ENCODE data around the gene MAPK1.
"Not testable (repeated sequence)": the region's sequence is repeated elsewhere in the genome, so short reads cannot be mapped to it uniquely, and the experiment has no call there.

Gene MAPK1

DNA sequence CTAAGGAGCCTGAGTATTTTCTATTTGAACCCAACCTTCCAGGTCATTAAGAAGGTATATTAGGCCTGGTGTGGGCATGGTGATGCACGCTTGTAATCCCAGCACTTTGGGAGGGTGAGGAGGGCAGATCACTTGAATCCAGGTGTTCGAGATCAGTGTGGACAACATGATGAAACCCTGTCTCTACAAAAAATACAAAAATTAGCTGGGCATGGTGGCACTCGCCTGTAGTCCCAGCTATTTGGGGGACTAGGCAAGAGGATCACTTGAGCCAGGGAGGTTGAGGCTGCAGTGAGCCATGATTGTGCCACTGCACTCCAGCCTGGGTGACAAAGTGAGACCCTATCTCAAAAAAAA lies 50.0 kb downstream of the MAPK1 start:
- not testable (repeated sequence) for DNase-seq

DNA sequence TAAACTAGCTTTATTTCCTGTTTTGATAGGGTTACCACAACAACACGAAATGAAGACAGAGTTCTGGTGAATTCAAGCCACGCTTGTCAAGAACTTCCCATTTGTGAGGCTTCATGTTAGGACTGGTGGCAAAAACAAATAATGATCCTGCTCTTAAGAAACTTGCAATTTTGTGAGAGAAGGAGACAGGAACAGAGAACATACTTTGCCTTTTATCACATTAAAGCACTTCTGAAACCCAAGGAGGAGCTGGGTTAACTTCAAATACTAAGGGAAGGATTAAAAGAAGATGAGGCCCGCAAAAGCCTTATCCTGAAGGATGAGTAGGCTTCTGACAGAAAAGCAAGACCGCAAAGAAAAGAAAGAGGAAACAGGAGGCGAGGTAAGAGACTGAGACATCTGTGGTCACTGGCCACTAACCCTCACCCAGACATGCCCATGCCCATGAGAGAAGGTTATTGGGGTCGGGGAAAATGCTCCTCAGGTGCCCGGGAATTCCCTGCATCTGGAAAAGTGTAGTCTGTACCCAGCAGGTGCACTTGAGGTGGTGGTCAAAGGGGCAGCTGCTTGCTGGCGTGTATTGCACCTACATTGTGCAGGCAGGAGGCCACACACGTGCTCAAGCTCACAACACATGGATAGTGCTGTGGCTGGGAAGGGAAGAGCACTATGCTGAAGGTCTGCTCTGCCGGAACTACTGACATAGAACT lies 50.5 kb downstream of the MAPK1 start:
- DNase-seq, result peak; percentile 29

DNA sequence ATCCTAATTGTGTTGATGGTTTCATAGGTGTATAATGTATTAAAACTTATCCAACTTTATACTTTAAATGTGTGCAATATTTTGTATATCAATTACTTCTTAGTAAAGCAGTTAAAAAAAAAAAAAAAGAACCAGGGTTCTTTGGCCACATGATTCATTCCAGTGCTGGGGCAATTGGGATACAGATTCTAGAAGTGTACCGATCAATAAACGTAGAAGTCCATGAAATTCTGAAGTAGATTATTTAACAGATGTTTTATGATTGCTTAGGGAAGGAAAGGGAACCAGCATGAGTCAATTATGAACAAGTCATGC lies 51.0 kb downstream of the MAPK1 start:
- DNase-seq, result no peak

DNA sequence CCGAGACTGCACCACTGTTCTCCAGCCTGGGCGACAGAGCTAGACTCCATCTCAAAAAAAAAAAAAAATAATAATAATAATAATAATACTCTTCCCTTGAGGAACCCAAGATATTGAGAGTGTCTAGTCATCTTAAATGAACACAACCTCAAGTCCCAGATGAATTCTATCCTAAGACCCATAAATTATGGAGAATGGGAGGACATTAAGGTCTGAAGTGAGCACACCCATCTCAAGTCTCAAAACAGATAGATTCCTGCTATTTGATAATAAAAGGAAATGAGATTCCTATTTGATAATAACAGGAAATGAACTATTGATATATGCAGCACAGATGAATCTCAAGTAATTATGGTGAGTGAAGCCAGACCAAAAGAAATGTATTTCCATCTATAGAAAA lies 51.5 kb downstream of the MAPK1 start:
- DNase-seq, result no peak

- DNase-seq, result no peak
Measured at GRCh38 chr22:21815357-21815756, 52.1 kb downstream of the MAPK1 start.

DNA sequence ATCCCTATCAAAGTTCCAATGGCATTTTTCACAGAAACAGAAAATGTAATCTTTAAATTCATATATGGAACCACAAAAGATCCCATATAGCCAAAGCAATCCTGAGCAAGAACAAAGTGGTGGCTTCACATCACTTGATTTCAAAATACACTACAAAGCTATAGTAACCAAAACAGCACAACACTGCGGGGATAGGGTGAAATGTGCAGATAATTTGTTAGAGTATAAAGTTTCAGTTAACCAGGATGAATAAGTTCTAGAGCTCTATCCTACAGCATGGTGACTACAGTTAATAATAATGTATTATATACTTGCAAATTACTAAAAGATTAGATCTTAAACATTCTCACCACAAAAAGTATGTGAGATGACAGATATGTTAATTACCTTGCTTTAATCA lies 55.5 kb downstream of the MAPK1 start:
- DNase-seq, result no peak

GRCh38 chr22:21807544-21808529 lies 59.6 kb downstream of the MAPK1 start:
- peak; percentile 11 for DNase-seq

- DNase-seq, result not testable (repeated sequence)
Measured at GRCh38 chr22:21805325-21805724, 62.1 kb downstream of the MAPK1 start.

DNA sequence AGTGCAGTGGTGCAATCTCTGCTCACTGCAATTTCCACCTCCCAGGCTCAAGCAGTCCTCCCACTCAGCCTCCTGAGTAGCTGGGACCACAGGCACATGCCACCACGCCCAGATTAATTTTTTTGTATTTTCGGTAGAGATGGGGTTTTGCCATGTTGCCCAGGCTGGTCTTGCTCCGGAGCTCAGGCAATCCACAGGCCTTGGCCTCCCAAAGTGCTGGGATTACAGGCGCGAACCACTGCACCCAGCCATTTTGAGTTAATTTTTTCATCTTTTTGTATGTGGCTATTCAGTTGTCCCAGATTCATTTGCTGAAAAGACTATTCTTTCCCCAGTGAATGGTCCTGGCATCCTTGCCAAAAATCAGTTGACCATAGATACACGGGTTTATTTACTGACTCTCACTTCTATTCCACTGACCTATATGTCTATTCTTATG lies 63.6 kb downstream of the MAPK1 start:
- no peak for DNase-seq

DNA sequence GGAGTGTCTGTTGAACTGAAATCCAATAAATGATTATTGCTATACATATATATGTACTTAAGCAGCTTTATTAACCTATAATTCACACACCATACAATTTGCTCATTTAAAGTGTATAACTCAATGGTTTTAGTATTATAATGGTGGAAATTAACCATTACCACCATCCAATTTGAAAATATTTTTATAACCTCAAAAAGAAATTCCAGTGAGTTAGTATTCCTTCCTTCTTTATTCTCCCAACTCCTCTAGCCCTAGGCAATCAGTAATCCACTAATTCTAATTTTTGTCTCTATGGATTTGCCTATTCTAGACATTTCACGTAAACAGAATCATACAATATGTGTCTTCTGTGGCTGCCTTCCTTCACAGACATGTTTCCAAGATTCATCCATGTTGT lies 64.8 kb downstream of the MAPK1 start:
- no peak for DNase-seq

- no peak for DNase-seq
Measured at GRCh38 chr22:21802056-21802455, 65.4 kb downstream of the MAPK1 start.

DNA sequence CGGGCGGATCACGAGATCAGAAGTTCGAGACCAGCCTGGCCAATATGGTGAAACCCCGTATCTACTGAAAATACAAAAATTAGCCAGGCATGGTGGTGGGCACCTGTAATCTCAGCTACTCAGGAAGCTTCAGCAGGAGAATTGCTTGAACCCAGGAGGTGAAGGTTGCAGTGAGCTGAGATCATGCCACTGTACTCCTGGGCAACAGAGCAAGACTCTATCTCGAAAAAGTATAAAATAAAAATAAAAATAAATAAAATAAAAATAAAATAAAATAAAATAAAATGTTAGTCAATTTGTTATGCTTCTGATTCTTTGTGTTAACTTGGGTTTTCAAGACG lies 66.2 kb downstream of the MAPK1 start:
- DNase-seq, result not testable (repeated sequence)

- DNase-seq, result no peak
Measured at GRCh38 chr22:21800552-21801303, 66.7 kb downstream of the MAPK1 start.

DNA sequence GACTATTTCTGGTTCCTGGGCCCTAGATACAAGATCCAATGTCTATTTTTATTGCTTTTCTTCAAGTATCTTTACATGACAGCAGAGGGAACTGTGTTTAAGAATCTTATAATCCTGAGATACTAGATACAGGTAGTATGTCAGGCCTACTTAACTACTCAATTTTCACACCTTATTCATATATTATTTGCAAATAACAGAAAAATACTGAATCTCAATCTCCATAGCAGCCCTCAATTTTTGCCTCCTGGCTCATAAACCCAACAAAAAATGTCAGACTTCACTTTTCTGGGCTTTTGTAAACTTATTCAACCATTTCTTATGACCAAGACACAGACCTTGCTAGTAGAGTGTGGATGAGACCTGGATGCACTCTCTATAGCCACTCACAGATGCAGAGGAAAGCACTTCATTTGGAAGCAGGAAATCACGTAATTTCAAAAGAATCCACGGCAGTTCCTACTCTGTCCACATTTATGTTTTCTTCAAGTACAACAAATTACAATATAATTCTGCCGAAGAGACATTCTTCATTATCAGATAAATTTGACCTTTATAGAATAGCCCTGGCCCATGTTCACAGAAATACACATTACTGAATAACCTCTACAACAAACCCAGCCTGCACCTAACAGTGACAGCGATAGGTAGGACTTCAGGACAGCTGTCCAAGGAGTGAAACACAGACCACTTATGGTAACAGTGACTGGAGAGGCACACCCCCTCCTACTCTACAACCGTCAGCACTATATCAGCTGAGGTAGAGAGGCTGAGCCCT lies 69.8 kb downstream of the MAPK1 start:
- DNase-seq, result no peak

- no peak for DNase-seq
Measured at GRCh38 chr22:21796863-21797262, 70.6 kb downstream of the MAPK1 start.

DNA sequence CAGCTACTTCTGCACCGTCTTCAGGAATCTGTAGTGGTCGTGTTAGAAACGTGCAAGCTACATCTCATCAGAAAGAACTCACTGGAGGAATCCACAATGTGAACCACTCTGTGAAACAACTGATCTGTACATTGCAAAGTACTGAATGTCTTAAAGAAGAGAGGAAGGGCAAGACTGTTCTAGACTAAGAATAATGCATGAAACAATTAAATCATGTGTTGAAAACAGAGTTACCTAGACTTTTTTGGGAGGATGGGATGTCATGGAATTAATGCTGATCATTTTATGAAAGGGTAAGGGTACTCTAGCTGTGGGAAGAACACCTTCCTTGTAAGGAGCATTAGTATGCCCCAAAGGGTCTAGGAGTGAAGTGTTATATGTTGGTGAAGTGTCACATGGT lies 71.2 kb downstream of the MAPK1 start:
- no peak for DNase-seq

DNA sequence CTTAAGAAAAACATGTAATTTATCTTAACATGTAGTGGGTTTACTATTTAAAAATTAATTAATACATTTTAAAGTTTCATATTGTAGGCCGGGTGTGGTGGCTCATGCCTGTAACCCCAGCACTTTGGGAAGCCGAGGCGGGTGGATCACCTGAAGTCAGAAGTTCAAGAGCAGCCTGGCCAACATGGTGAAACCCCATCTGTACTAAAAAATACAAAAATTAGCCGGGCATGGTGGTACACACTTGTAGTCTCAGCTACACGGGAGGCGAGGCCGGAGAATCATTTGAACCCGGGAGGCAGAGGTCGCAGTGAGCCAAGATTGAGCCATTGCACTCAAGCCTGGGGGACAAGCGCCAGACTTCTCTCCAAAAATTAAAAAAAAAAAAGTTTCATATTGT lies 73.7 kb downstream of the MAPK1 start:
- not testable (repeated sequence) for DNase-seq

GRCh38 chr22:21791635-21792625 lies 75.5 kb downstream of the MAPK1 start:
- DNase-seq, result no peak

GRCh38 chr22:21790849-21791610 lies 76.4 kb downstream of the MAPK1 start:
- not testable (repeated sequence) for DNase-seq

GRCh38 chr22:21790359-21790758 lies 77.1 kb downstream of the MAPK1 start:
- no peak for DNase-seq

GRCh38 chr22:21787565-21787964 lies 79.9 kb downstream of the MAPK1 start:
- DNase-seq, result not testable (repeated sequence)
